H1 (cell line): Measurements from ENCODE around the gene RSPO1. TPM values are rescaled to one million over a fixed set of nuclear protein-coding genes. Genes with fewer than 3 reads are reported as not detected.

Source experiments
- CTCF ChIA-PET: fragments of 300-600 bp; sonication (Branson Sonifier 250); formaldehyde crosslinking; loops from one replicate; lab custom pipeline; 2021; ENCODE audit not compliant: partially characterized antibody; lab: Charles Lee
- POLR2A ChIA-PET: fragments of 300-600 bp; sonication (Branson Sonifier 250); formaldehyde crosslinking; loops from one replicate; lab custom pipeline; 2021; ENCODE audit warnings: inconsistent platforms; ENCODE audit not compliant: partially characterized antibody; lab: Charles Lee
- DNase-seq, 2 experiments: peaks; one replicate each; pipeline versions ENCODE4 v3.0.0 to v3.0.0-alpha.2; 2010 to 2022; ENCODE audit warnings: low spot score in 2 of 2, low read depth in 1 of 2, mixed read lengths in 1 of 2
- FAIRE-seq: peaks from 2 replicates; lab custom pipeline; 2011; peaks lifted over from hg19 to GRCh38; lab: Jason Lieb, UNC
- H2AFZ ChIP-seq: 2 replicates; pipeline ENCODE4 v1.8.1; 2012; ENCODE audit warnings: low read length, inconsistent platforms
- H2AK5ac ChIP-seq: 2 replicates; pipeline ENCODE4 v1.6.1; 2013; ENCODE audit warnings: low read depth, low read length
- H2BK120ac ChIP-seq: replicated peaks from 2 replicates; pipeline ENCODE3; 2013; ENCODE audit warnings: low read depth, low read length, inconsistent platforms
- H2BK12ac ChIP-seq: 2 replicates; pipeline ENCODE4 v1.6.1; 2013; ENCODE audit warnings: low read depth, low read length
- H2BK15ac ChIP-seq: 2 replicates; pipeline ENCODE4 v1.6.1; 2013; ENCODE audit warnings: low read length
- H2BK20ac ChIP-seq: 2 replicates; pipeline ENCODE4 v1.6.1; 2013; ENCODE audit warnings: low read length
- H2BK5ac ChIP-seq: 2 replicates; pipeline ENCODE4 v1.6.1; 2013; ENCODE audit warnings: low read depth, low read length
- H3K14ac ChIP-seq: 2 replicates; pipeline ENCODE4 v1.6.1; 2013; ENCODE audit warnings: inconsistent platforms; ENCODE audit not compliant: insufficient read length
- H3K18ac ChIP-seq: 2 replicates; pipeline ENCODE4 v1.6.1; 2013; ENCODE audit warnings: low read length; ENCODE audit errors: extremely low read depth
- H3K23ac ChIP-seq: 2 replicates; pipeline ENCODE4 v1.6.1; 2013; ENCODE audit warnings: inconsistent platforms; ENCODE audit not compliant: insufficient read length
- H3K23me2 ChIP-seq: 2 replicates; pipeline ENCODE4 v1.6.1; 2013; ENCODE audit warnings: low read depth, low read length
- H3K27ac ChIP-seq: 2 replicates; pipeline ENCODE4 v1.6.1; 2011; ENCODE audit warnings: low read depth, low read length, inconsistent platforms
- H3K27me3 ChIP-seq, 4 experiments: replicated peaks in 1 of 4; 1 replicate in 1 of 4; 2 replicates in 3 of 4; pipeline versions ENCODE4 v1.6.1 to v1.8.1; 2011 to 2013; ENCODE audit warnings: low read length in 3 of 4, mild to moderate bottlenecking in 3 of 4, inconsistent platforms in 2 of 4, mixed read lengths in 2 of 4, moderate library complexity in 1 of 4; ENCODE audit not compliant: control insufficient read depth in 3 of 4, insufficient read depth in 3 of 4; ENCODE audit errors: extremely low read depth in 1 of 4
- H3K36me3 ChIP-seq, 4 experiments: 2 replicates each; pipeline versions ENCODE4 v1.6.1 to v1.8.1; 2011 to 2013; ENCODE audit warnings: mild to moderate bottlenecking in 4 of 4, low read length in 3 of 4, moderate library complexity in 2 of 4, control low read depth in 1 of 4, inconsistent platforms in 1 of 4; ENCODE audit not compliant: insufficient read depth in 4 of 4, control insufficient read depth in 2 of 4
- H3K4ac ChIP-seq: replicated peaks from 2 replicates; pipeline ENCODE3; 2013; ENCODE audit warnings: low read length, low read depth, mixed read lengths, inconsistent platforms; ENCODE audit not compliant: insufficient read length
- H3K4me1 ChIP-seq, 4 experiments: replicated peaks in 1 of 4; 1 replicate in 1 of 4; 2 replicates in 3 of 4; pipeline versions ENCODE4 v1.6.1 to v1.8.1; 2011 to 2013; ENCODE audit warnings: low read length in 3 of 4, inconsistent platforms in 2 of 4, mixed read lengths in 1 of 4; ENCODE audit not compliant: insufficient read depth in 4 of 4, control insufficient read depth in 3 of 4
- H3K4me2 ChIP-seq, 2 experiments: 2 replicates each; pipeline versions ENCODE4 v1.6.1 to v1.8.1; 2011 to 2013; ENCODE audit warnings: low read depth in 2 of 2, low read length in 2 of 2, control low read depth in 1 of 2, inconsistent platforms in 1 of 2, mild to moderate bottlenecking in 1 of 2; ENCODE audit not compliant: insufficient read depth in 1 of 2
- H3K4me3 ChIP-seq, 4 experiments: fragments of 200-600, 300-600 bp in 1 of 4; sonication (generic), shearing (Covaris generic), sonication (Bioruptor Twin) in 1 of 4; 2 replicates each; pipeline versions ENCODE4 v1.5.1 to v1.8.1; 2011 to 2016; ENCODE audit warnings: low read length in 4 of 4, low read depth in 3 of 4, control low read depth in 2 of 4, inconsistent platforms in 2 of 4, mild to moderate bottlenecking in 2 of 4, mixed read lengths in 1 of 4, moderate library complexity in 1 of 4; ENCODE audit not compliant: insufficient read depth in 2 of 4; ENCODE audit errors: extremely low read depth in 1 of 4
- H3K56ac ChIP-seq: replicated peaks from 2 replicates; pipeline ENCODE3; 2013; ENCODE audit warnings: low read depth, mild to moderate bottlenecking, mixed read lengths, low read length, inconsistent platforms; ENCODE audit not compliant: insufficient read length
- H3K79me1 ChIP-seq: 2 replicates; pipeline ENCODE4 v1.6.1; 2013; ENCODE audit warnings: low read depth, low read length, control low read depth
- H3K79me2 ChIP-seq, 2 experiments: 2 replicates each; pipeline versions ENCODE4 v1.6.1 to v1.8.1; 2012 to 2013; ENCODE audit warnings: low read length in 2 of 2, mild to moderate bottlenecking in 2 of 2, inconsistent platforms in 1 of 2; ENCODE audit not compliant: insufficient read depth in 2 of 2, control insufficient read depth in 1 of 2
- H3K9ac ChIP-seq, 4 experiments: replicated peaks in 1 of 4; 1 replicate in 1 of 4; 2 replicates in 3 of 4; pipeline versions ENCODE4 v1.6.1 to v1.8.1; 2011 to 2013; ENCODE audit warnings: low read depth in 3 of 4, low read length in 3 of 4, control low read depth in 2 of 4, mild to moderate bottlenecking in 2 of 4, moderate library complexity in 2 of 4, inconsistent platforms in 1 of 4; ENCODE audit errors: extremely low read depth in 1 of 4
- H3K9me3 ChIP-seq, 2 experiments: 2 replicates each; pipeline versions ENCODE4 v1.6.1 to v1.8.1; 2012 to 2013; ENCODE audit warnings: mild to moderate bottlenecking in 2 of 2, moderate library complexity in 2 of 2, control low read depth in 1 of 2, inconsistent platforms in 1 of 2, low read depth in 1 of 2, low read length in 1 of 2, mixed read lengths in 1 of 2; ENCODE audit not compliant: insufficient read depth in 2 of 2
- H4K20me1 ChIP-seq, 2 experiments: replicated peaks in 1 of 2; 2 replicates each; pipeline versions ENCODE3 to v1.8.1; 2011 to 2013; ENCODE audit warnings: inconsistent platforms in 2 of 2, low read length in 2 of 2, mild to moderate bottlenecking in 1 of 2; ENCODE audit not compliant: insufficient read depth in 2 of 2, control insufficient read depth in 1 of 2
- H4K5ac ChIP-seq: 2 replicates; pipeline ENCODE4 v1.6.1; 2013; ENCODE audit warnings: low read length, low read depth, mixed read lengths, inconsistent platforms; ENCODE audit not compliant: insufficient read length
- H4K8ac ChIP-seq: 2 replicates; pipeline ENCODE4 v1.8.0; 2013; ENCODE audit warnings: mild to moderate bottlenecking, moderate library complexity, low read length, inconsistent platforms; ENCODE audit not compliant: insufficient read depth; ENCODE audit errors: extremely low read depth
- H4K91ac ChIP-seq: replicated peaks from 2 replicates; pipeline ENCODE3; 2013; ENCODE audit warnings: low read length, mixed read lengths, inconsistent platforms; ENCODE audit not compliant: insufficient read length
- CBX8 ChIP-seq: fragments of 300-800, 300-1000 bp; sonication (generic); IDR thresholded peaks from 2 replicates; pipeline ENCODE4 v1.7.1; 2016; ENCODE audit warnings: low read depth, low read length, borderline replicate concordance
- CHD1 ChIP-seq: IDR thresholded peaks from 2 replicates; pipeline ENCODE4 v1.6.1; 2012; ENCODE audit warnings: low read depth, low read length, improper control_type of control experiment
- CHD2 ChIP-seq: IDR thresholded peaks from 2 replicates; pipeline ENCODE4 v1.6.1; 2012; ENCODE audit warnings: low read length, improper control_type of control experiment
- CTBP2 ChIP-seq: IDR thresholded peaks from 2 replicates; pipeline ENCODE4 v1.7.0; 2011; ENCODE audit warnings: borderline replicate concordance, mild to moderate bottlenecking, moderate library complexity, mixed read lengths, low read length; ENCODE audit not compliant: insufficient read depth, insufficient read length
- HDAC2 ChIP-seq, 2 experiments: fragments of 300-600 bp in 1 of 2; sonication (generic) in 1 of 2; IDR thresholded peaks; 2 replicates each; pipeline ENCODE4 v1.6.1; 2011 to 2012; ENCODE audit warnings: low read depth in 2 of 2, low read length in 2 of 2, mild to moderate bottlenecking in 2 of 2, moderate library complexity in 2 of 2, borderline replicate concordance in 1 of 2, inconsistent platforms in 1 of 2
- NRF1 ChIP-seq: IDR thresholded peaks from 2 replicates; pipeline ENCODE4 v1.6.1; 2011; ENCODE audit warnings: mild to moderate bottlenecking, low read depth, low read length, improper control_type of control experiment
- SIN3A ChIP-seq, 2 experiments: IDR thresholded peaks in 1 of 2; conservative IDR thresholded peaks in 1 of 2; 2 replicates each; pipeline ENCODE4 v1.6.1; 2011 to 2012; ENCODE audit warnings: low read length in 2 of 2, improper control_type of control experiment in 1 of 2, low read depth in 1 of 2, mild to moderate bottlenecking in 1 of 2
- SP1 ChIP-seq: IDR thresholded peaks from 2 replicates; pipeline ENCODE4 v1.6.1; 2011; ENCODE audit warnings: low read depth, low read length
- TAF1 ChIP-seq: IDR thresholded peaks from 2 replicates; pipeline ENCODE4 v1.6.1; 2011; ENCODE audit warnings: mild to moderate bottlenecking, low read depth, low read length
- TAF7 ChIP-seq: optimal IDR thresholded peaks from 2 replicates; pipeline ENCODE3; 2011; ENCODE audit warnings: low read depth, mild to moderate bottlenecking, inconsistent platforms, low read length, moderate library complexity, borderline replicate concordance
- WGBS, 2 experiments: shearing (Covaris generic) in 1 of 2; methylation state at CpG; one replicate each; pipeline versions ENCODE4 v1.1.6 to v1.1.7; 2013 to 2015; ENCODE audit warnings: low lambda C conversion rate in 2 of 2, mixed read lengths in 2 of 2, inconsistent platforms in 1 of 2, low coverage in 1 of 2, missing lambda C conversion rate in 1 of 2; ENCODE audit not compliant: insufficient replicate concordance in 2 of 2, insufficient coverage in 1 of 2, insufficient read length in 1 of 2; ENCODE audit errors: extremely low coverage in 1 of 2, missing lambda C conversion rate in 1 of 2; 5-methylcytosine and 5-hydroxymethylcytosine counted together
- polyA plus RNA-seq, 7 experiments: library from polyadenylated mRNA; depleted of rRNA in 3 of 7; stranded (reverse) in 5 of 7; unstranded in 2 of 7; fragments of >200 nt in 5 of 7; fragments of 200-250 nt in 2 of 7; gene quantifications; 1 replicate in 5 of 7; 2 replicates in 1 of 7; 4 replicates in 1 of 7; pipeline versions ENCODE4 v1.2.1 to v1.2.3, GENCODE V29; 2011 to 2013; ENCODE audit warnings: missing spikeins in 2 of 7, mixed read lengths in 2 of 7
- total RNA-seq: library from RNA; stranded (reverse); fragmentation: NEBNext Ultra II Directional; extraction: Animal tissue kit (Norgen Biotek cat#: 25700); gene quantifications from 2 replicates; pipeline ENCODE4 v1.2.1, GENCODE V29; 2021
- TF ChIP-seq, protein P1 (sequence below): IDR thresholded peaks from 2 replicates; pipeline ENCODE4 v1.6.1; 2012; ENCODE audit warnings: inconsistent platforms
- TF ChIP-seq, protein P2 (sequence below): IDR thresholded peaks from 2 replicates; pipeline ENCODE4 v1.6.1; 2012; ENCODE audit warnings: low read length, inconsistent platforms

Gene RSPO1
- total and polyA plus RNA-seq, 2 of the 8 experiments (the other 6 are each of a cell fraction or from before 2014, with no cell fraction given) = 0.39 TPM; not detected in 1

- WGBS, 2 experiments = 82% methylated on average over 6 of the region's 6 CpGs; no CpG with 5 or more reads in 1 of the 2 experiments
- peaks cover 0 to 14% (median 6%) of the 10 kb centered on the region in 4 experiments; a peak in 4 of 7 replicates for H3K27me3 ChIP-seq
- no peak overlapping the region for H2BK12ac ChIP-seq
- POLR2A ChIA-PET = no interaction called here
- no peaks in the 10 kb centered on the region for H3K79me2 ChIP-seq
- H3K79me1 ChIP-seq = no peaks in the 10 kb centered on the region
- H2BK5ac ChIP-seq = no peak overlapping the region
- no peak overlapping the region for H3K56ac ChIP-seq
- no peaks in the 10 kb centered on the region for H3K4me1 ChIP-seq
- no peaks in the 10 kb centered on the region for H3K36me3 ChIP-seq
- no peak overlapping the region for H3K14ac ChIP-seq
- no peaks in the 10 kb centered on the region; the same call in 1 of the 2 replicates for H3K23me2 ChIP-seq
- H2BK20ac ChIP-seq = no peak overlapping the region
- no peak overlapping the region for H2AFZ ChIP-seq
- no peak overlapping the region for H3K9ac ChIP-seq
- H4K8ac ChIP-seq = no peak overlapping the region
- no peak overlapping the region for H3K27ac ChIP-seq
- no peak overlapping the region for H3K18ac ChIP-seq
- H4K91ac ChIP-seq = no peak overlapping the region
- no peak overlapping the region for H3K4me2 ChIP-seq
- FAIRE-seq (no peak), DNase-seq (no peak)
- H2BK120ac ChIP-seq = no peak overlapping the region
- H4K5ac ChIP-seq = no peak overlapping the region
- H2AK5ac ChIP-seq = no peak overlapping the region
- no peak overlapping the region for H3K4me3 ChIP-seq
- no peak overlapping the region for H3K4ac ChIP-seq
- H4K20me1 ChIP-seq = peaks cover 0 to 1% of the 10 kb centered on the region in 2 experiments
- CTCF ChIA-PET = interaction anchor here (0.9 to 14.2 kb wide), 4 partner anchors 14 to 63 kb away, joined by 3 to 206 read pairs (median 12); partner anchors contain the start of gene RSPO1
- H2BK15ac ChIP-seq = no peak overlapping the region
- no peak overlapping the region for H3K23ac ChIP-seq
- H3K9me3 ChIP-seq = no peaks in the 10 kb centered on the region
- TF ChIP-seq, protein P1, sequence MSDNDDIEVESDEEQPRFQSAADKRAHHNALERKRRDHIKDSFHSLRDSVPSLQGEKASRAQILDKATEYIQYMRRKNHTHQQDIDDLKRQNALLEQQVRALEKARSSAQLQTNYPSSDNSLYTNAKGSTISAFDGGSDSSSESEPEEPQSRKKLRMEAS = no peak
- no peak for TF ChIP-seq TAF7
- TF ChIP-seq CBX8 = no peak
- TF ChIP-seq HDAC2 (IDR thresholded peaks at IDR 0.05; ENCODE audit: borderline replicate concordance in 1 of 2, low read depth in 2 of 2, low read length in 2 of 2) = no peak
- TF ChIP-seq TAF1 = no peak
- TF ChIP-seq SP1 = no peak
- TF ChIP-seq CTBP2 = no peak
- TF ChIP-seq, protein P2, sequence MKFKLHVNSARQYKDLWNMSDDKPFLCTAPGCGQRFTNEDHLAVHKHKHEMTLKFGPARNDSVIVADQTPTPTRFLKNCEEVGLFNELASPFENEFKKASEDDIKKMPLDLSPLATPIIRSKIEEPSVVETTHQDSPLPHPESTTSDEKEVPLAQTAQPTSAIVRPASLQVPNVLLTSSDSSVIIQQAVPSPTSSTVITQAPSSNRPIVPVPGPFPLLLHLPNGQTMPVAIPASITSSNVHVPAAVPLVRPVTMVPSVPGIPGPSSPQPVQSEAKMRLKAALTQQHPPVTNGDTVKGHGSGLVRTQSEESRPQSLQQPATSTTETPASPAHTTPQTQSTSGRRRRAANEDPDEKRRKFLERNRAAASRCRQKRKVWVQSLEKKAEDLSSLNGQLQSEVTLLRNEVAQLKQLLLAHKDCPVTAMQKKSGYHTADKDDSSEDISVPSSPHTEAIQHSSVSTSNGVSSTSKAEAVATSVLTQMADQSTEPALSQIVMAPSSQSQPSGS = no peak
- TF ChIP-seq CHD2 = no peak
- no peak for TF ChIP-seq NRF1
- TF ChIP-seq SIN3A (conservative IDR thresholded peaks at IDR 0.05 in 1 of 2, IDR thresholded peaks at IDR 0.05 in 1 of 2; ENCODE audit: low read depth in 1 of 2, low read length in 2 of 2) = no peak
- no peak for TF ChIP-seq CHD1
These were observed 14.0 kb downstream of the RSPO1 start for GRCh38 chr1:37620707-37621106.
